Neural crest cell (in vitro differentiated cells): Measurements from ENCODE around the gene ALX3. TPM values are rescaled to one million over a fixed set of nuclear protein-coding genes. Genes with fewer than 3 reads are reported as not detected.

ENCODE experiments used
- DNase-seq: peaks from one replicate; pipeline ENCODE4 v3.0.0; 2021; ENCODE audit warnings: low read depth, mixed read lengths, low spot score
- H3K27ac Mint-ChIP-seq: one replicate; pipeline ENCODE4 v1.8.0; 2021; ENCODE audit warnings: mild to moderate bottlenecking, mixed read lengths; ENCODE audit not compliant: unreplicated experiment
- H3K27me3 Mint-ChIP-seq: 2 replicates; pipeline ENCODE4 v1.8.0; 2021; ENCODE audit warnings: low read depth, mild to moderate bottlenecking, mixed read lengths
- H3K36me3 Mint-ChIP-seq: 2 replicates; pipeline ENCODE4 v1.8.0; 2021; ENCODE audit warnings: low read depth, mild to moderate bottlenecking, mixed read lengths
- H3K4me1 Mint-ChIP-seq: 2 replicates; pipeline ENCODE4 v1.8.0; 2021; ENCODE audit warnings: mixed read lengths
- H3K4me3 Mint-ChIP-seq: one replicate; pipeline ENCODE4 v1.8.0; 2021; ENCODE audit warnings: mild to moderate bottlenecking, mixed read lengths
- H3K9me3 Mint-ChIP-seq: 2 replicates; pipeline ENCODE4 v1.8.0; 2021; ENCODE audit warnings: mixed read lengths
- total RNA-seq: library from RNA; stranded (reverse); gene quantifications from 2 replicates; pipeline ENCODE4 v1.2.1, GENCODE V29; 2021
- TF ChIP-seq, protein P1 (sequence below): fragments of 200-600 bp; sonication (generic); conservative IDR thresholded peaks from 2 replicates; pipeline ENCODE4 v1.5.0; 2021; ENCODE audit warnings: antibody characterized with exemption, mild to moderate bottlenecking

ALX3 gene
- total RNA-seq, 1 donor from 2014 or later, result 0.21 TPM

DNA sequence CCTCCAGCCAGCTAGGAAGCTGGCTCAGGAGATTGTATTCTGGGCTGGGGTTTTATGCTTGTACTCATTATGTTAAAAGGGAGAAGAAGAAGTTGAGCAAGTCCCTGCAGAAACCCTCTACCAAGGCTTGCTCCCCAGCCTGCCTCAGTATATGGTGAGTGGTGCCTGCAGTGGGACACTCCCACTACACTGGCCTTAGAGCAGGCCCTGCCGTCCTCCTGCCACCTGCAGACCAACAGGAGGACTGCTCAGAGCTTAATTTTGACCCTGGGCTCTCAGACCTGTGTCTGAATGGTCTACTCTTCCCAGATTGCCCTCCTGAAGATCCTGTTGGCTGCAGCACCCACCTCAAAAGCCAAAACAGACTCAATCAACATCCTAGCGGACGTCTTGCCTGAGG lies 23.0 kb downstream of the ALX3 start:
- Mint-ChIP-seq H3K27me3 (no peaks in the 10 kb centered on the region), H3K9me3 (no peaks in the 10 kb centered on the region), H3K27ac (peak overlapping the region; percentile 71), H3K4me1 (peaks cover 23% of the 10 kb centered on the region), H3K36me3 (peaks cover 28% of the 10 kb centered on the region), H3K4me3 (no peak overlapping the region)
- TF ChIP-seq, protein P1, sequence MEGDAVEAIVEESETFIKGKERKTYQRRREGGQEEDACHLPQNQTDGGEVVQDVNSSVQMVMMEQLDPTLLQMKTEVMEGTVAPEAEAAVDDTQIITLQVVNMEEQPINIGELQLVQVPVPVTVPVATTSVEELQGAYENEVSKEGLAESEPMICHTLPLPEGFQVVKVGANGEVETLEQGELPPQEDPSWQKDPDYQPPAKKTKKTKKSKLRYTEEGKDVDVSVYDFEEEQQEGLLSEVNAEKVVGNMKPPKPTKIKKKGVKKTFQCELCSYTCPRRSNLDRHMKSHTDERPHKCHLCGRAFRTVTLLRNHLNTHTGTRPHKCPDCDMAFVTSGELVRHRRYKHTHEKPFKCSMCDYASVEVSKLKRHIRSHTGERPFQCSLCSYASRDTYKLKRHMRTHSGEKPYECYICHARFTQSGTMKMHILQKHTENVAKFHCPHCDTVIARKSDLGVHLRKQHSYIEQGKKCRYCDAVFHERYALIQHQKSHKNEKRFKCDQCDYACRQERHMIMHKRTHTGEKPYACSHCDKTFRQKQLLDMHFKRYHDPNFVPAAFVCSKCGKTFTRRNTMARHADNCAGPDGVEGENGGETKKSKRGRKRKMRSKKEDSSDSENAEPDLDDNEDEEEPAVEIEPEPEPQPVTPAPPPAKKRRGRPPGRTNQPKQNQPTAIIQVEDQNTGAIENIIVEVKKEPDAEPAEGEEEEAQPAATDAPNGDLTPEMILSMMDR, result no peak
- DNase-seq, result no peak

DNA sequence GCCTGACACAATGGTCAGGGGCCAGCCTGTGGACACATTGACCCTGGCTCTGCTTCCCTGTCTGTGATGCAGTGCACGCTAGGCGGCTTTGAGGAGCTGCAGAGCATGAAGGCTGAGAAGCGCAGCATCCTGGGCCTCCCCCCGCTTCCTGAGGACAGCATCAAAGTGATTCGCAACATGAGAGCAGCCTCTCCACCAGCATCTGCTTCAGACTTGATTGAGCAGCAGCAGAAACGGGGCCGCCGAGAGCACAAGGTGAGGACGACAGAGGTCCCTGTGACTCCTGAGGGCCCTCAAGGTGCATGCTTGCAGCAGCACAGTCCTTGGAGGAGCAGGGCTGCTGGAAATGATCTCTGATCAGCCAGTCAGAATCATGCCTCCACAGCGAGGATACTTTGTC lies 27.5 kb downstream of the ALX3 start:
- H3K9me3 Mint-ChIP-seq, result no peaks in the 10 kb centered on the region
- H3K4me3 Mint-ChIP-seq, result peak overlapping the region; percentile 25
- no peak for DNase-seq
- no peaks in the 10 kb centered on the region for H3K27me3 Mint-ChIP-seq
- peaks cover 10% of the 10 kb centered on the region for H3K4me1 Mint-ChIP-seq
- TF ChIP-seq, protein P1, result no peak
- H3K27ac Mint-ChIP-seq, result peak overlapping the region; percentile 96
- H3K36me3 Mint-ChIP-seq, result peaks cover 34% of the 10 kb centered on the region

DNA sequence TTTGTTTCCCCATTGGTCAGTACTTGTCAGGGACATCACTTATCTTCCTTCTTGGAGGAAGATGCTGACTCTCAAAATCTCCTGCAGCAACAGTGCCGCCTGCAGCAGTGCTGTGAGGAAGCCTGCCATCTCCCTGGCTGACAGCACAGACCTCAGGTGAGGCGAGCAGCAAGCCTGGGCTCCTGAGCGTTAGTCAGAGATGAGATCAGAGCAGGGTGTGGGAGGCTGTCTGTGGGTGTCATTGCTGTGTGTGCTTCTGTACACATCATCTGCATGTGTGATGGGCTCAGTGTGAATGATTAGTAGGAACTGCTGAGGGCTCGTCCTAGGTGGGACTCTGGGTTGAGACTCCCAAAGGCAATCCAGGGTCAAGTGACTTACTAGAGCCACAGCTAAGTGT lies 29.9 kb downstream of the ALX3 start:
- H3K9me3 Mint-ChIP-seq, result no peaks in the 10 kb centered on the region
- no peak overlapping the region for H3K27ac Mint-ChIP-seq
- no peak for DNase-seq
- H3K27me3 Mint-ChIP-seq, result no peaks in the 10 kb centered on the region
- H3K4me3 Mint-ChIP-seq, result no peak overlapping the region
- H3K36me3 Mint-ChIP-seq, result peaks cover 21% of the 10 kb centered on the region
- TF ChIP-seq, protein P1, result no peak
- H3K4me1 Mint-ChIP-seq, result peaks cover 17% of the 10 kb centered on the region

DNA sequence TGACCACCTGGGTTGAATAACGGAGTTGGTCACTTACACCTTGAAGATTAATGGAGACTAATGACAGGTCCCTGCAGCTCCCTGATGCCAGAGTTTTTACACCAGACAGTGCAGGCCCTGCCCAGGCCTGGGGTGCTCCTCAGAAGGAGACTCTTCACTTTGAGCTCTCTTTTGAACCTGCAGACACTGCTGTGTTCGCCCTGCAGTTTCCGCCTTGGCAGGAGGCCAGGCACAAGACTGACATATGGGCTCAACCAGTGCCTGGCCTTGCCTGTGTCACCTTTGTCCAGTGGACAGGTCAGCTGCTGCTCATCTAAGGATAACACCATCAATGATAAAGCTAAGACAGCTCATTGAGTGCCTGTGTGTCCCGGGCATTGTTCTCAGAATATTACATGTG lies 30.8 kb downstream of the ALX3 start:
- peaks cover 19% of the 10 kb centered on the region for H3K36me3 Mint-ChIP-seq
- H3K27ac Mint-ChIP-seq, result no peak overlapping the region

DNA sequence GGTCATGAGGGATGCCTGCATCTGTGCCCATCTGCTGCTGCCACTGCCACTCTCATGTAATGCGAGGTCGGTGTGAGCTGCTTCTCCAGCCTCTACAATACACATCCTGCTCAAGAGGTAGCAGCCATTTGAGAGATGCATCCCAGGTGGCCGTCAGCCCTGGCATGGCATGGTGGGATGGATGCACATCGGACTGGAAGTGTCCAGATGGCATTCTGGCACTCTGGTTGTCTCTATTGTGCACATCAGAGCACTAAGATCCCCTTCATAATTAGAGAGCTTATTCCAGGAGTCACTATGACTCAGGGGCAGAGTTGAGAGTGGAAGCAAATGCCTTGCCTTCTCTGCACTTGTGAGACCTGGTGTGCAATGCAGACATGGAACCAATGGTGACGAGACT lies 32.2 kb downstream of the ALX3 start:
- TF ChIP-seq, protein P1, result no peak
- Mint-ChIP-seq H3K4me3 (no peak overlapping the region), H3K36me3 (peaks cover 17% of the 10 kb centered on the region), H3K27ac (peak overlapping the region; percentile 75), H3K27me3 (no peaks in the 10 kb centered on the region), H3K4me1 (peaks cover 35% of the 10 kb centered on the region), H3K9me3 (peaks cover 4% of the 10 kb centered on the region)
- DNase-seq, result no peak

More for the DNA sequence above, 30.8 kb downstream of the ALX3 start:
- TF ChIP-seq, protein P1, result no peak
- Mint-ChIP-seq H3K4me1 (peaks cover 22% of the 10 kb centered on the region), H3K4me3 (no peak overlapping the region), H3K9me3 (no peaks in the 10 kb centered on the region), H3K27me3 (no peaks in the 10 kb centered on the region)
- DNase-seq, result no peak
